Endothelial cell of umbilical vein (primary cell): ENCODE data around the gene THRSP. TPM values are rescaled to one million over a fixed set of nuclear protein-coding genes. Genes with fewer than 3 reads are reported as not detected.

Experiments used
- BruUV-seq: library from RNA; stranded (reverse); fragments of 400-500 nt; replicated peaks from 2 replicates; lab custom pipeline; 2021; lab: Mats Ljungman, UMichigan
- CTCF ChIA-PET: fragments of 300-600, 350-600 bp; sonication (Branson Sonifier 250); formaldehyde crosslinking; loops from one replicate; lab custom pipeline; 2021; ENCODE audit warnings: antibody characterized with exemption, inconsistent platforms; lab: Charles Lee
- POLR2A ChIA-PET: fragments of 300-600, 350-600 bp; sonication (Branson Sonifier 250); formaldehyde crosslinking; loops from one replicate; lab custom pipeline; 2021; ENCODE audit warnings: antibody characterized with exemption, inconsistent platforms; lab: Charles Lee
- DNase-seq: peaks from one replicate; pipeline ENCODE4 v3.0.0-alpha.2; 2011; ENCODE audit warnings: low read depth, low spot score
- FAIRE-seq: peaks from 2 replicates; lab custom pipeline; 2011; peaks lifted over from hg19 to GRCh38; lab: Jason Lieb, UNC
- H2AFZ ChIP-seq: 2 replicates; pipeline ENCODE4 v1.6.0; 2012; ENCODE audit warnings: low read depth, low read length, control low read depth, inconsistent platforms
- H3K27ac ChIP-seq: 2 replicates; pipeline ENCODE4 v1.5.1; 2011; ENCODE audit warnings: low read depth, mild to moderate bottlenecking, control low read depth, low read length, moderate library complexity; ENCODE audit not compliant: insufficient read depth
- H3K27me3 ChIP-seq, 2 experiments: 2 replicates each; pipeline versions ENCODE4 v1.6.0 to v1.6.1; 2011; ENCODE audit warnings: low read length in 2 of 2, mixed read lengths in 1 of 2; ENCODE audit not compliant: control insufficient read depth in 2 of 2, insufficient read depth in 2 of 2
- H3K36me3 ChIP-seq, 2 experiments: 2 replicates in 1 of 2; 3 replicates in 1 of 2; pipeline ENCODE4 v1.5.1; 2011; ENCODE audit warnings: low read length in 2 of 2, mild to moderate bottlenecking in 1 of 2, moderate library complexity in 1 of 2; ENCODE audit not compliant: control insufficient read depth in 2 of 2, insufficient read depth in 2 of 2; ENCODE audit errors: extremely low read depth in 1 of 2
- H3K4me1 ChIP-seq: 3 replicates; pipeline ENCODE4 v1.5.1; 2011; ENCODE audit warnings: mild to moderate bottlenecking, low read length; ENCODE audit not compliant: control insufficient read depth, insufficient read depth; ENCODE audit errors: extremely low read depth
- H3K4me2 ChIP-seq: 2 replicates; pipeline ENCODE4 v1.6.1; 2011; ENCODE audit warnings: low read length, control low read depth, mixed read lengths; ENCODE audit not compliant: insufficient read depth
- H3K4me3 ChIP-seq, 3 experiments: fragments of 200-600 bp in 1 of 3; sonication (generic), shearing (Covaris generic) in 1 of 3; replicated peaks in 1 of 3; 2 replicates each; pipeline ENCODE4 v1.5.1; 2011 to 2016; ENCODE audit warnings: control low read depth in 3 of 3, low read length in 3 of 3, mild to moderate bottlenecking in 2 of 3, inconsistent platforms in 1 of 3, low read depth in 1 of 3, moderate library complexity in 1 of 3; ENCODE audit not compliant: insufficient read depth in 1 of 3
- H3K79me2 ChIP-seq: 2 replicates; pipeline ENCODE4 v1.6.0; 2012; ENCODE audit warnings: low read length, inconsistent platforms; ENCODE audit not compliant: control insufficient read depth, insufficient read depth
- H3K9ac ChIP-seq: replicated peaks from 2 replicates; pipeline ENCODE3; 2011; ENCODE audit warnings: low read length, control low read depth; ENCODE audit not compliant: insufficient read depth; ENCODE audit errors: extremely low read depth
- H3K9me1 ChIP-seq: replicated peaks from 3 replicates; pipeline ENCODE4 v1.6.0; 2011; ENCODE audit warnings: mild to moderate bottlenecking, low read length; ENCODE audit not compliant: control insufficient read depth, insufficient read depth; ENCODE audit errors: extremely low read depth
- H3K9me3 ChIP-seq: replicated peaks from 2 replicates; pipeline ENCODE4 v1.5.1; 2012; ENCODE audit warnings: low read length, inconsistent platforms; ENCODE audit not compliant: control insufficient read depth, insufficient read depth
- H4K20me1 ChIP-seq: replicated peaks from 2 replicates; pipeline ENCODE3; 2011; ENCODE audit warnings: mild to moderate bottlenecking, low read length; ENCODE audit not compliant: control insufficient read depth, insufficient read depth; ENCODE audit errors: extremely low read depth
- CTCF ChIP-seq, 2 donors: IDR thresholded peaks; 1 replicate in 1 of 2; 2 replicates in 1 of 2; pipeline ENCODE4 v1.5.1; 2011; ENCODE audit warnings: low read length in 2 of 2, mild to moderate bottlenecking in 2 of 2, moderate library complexity in 2 of 2, control low read depth in 1 of 2, inconsistent platforms in 1 of 2, low read depth in 1 of 2; ENCODE audit not compliant: insufficient read depth in 1 of 2; ENCODE audit errors: extremely low read depth in 1 of 2
- EZH2 ChIP-seq: IDR thresholded peaks from 2 replicates; pipeline ENCODE4 v1.6.1; 2012; ENCODE audit warnings: borderline replicate concordance, low read depth, mild to moderate bottlenecking, moderate library complexity, low read length, inconsistent platforms; ENCODE audit not compliant: severe bottlenecking
- GATA2 ChIP-seq: IDR thresholded peaks from 2 replicates; pipeline ENCODE4 v1.7.0; 2011; ENCODE audit warnings: low read depth, mild to moderate bottlenecking, moderate library complexity, mixed read lengths, low read length; ENCODE audit not compliant: insufficient read length, insufficient read depth
- JUN ChIP-seq: IDR thresholded peaks from 2 replicates; pipeline ENCODE4 v1.6.1; 2011; ENCODE audit warnings: borderline replicate concordance, low read depth; ENCODE audit not compliant: insufficient read length, insufficient read depth
- MAX ChIP-seq: IDR thresholded peaks from 2 replicates; pipeline ENCODE4 v1.6.1; 2011; ENCODE audit not compliant: insufficient read depth, insufficient read length
- MYC ChIP-seq: IDR thresholded peaks from one replicate; pipeline ENCODE4 v1.6.1; 2011; ENCODE audit warnings: mild to moderate bottlenecking, low read depth, low read length
- POLR2A ChIP-seq: IDR thresholded peaks from 2 replicates; pipeline ENCODE4 v1.6.1; 2012; ENCODE audit warnings: low read depth, mild to moderate bottlenecking, control low read depth, low read length
- POLR2AphosphoS5 ChIP-seq: IDR thresholded peaks from 2 replicates; pipeline ENCODE4 v1.6.1; 2012; ENCODE audit warnings: low read depth, mild to moderate bottlenecking, control low read depth, low read length, moderate library complexity; ENCODE audit not compliant: insufficient read depth
- dilution Hi-C: fragments of 300-500 bp; cut with MboI; formaldehyde crosslinking; loops from one replicate; pipeline ENCODE4 v1.15.0; 2019; ENCODE audit warnings: low sequenced_read_pairs; ENCODE audit not compliant: extremely low pct_ligation_motif_present
- intact Hi-C: fragments of 100-400 bp; cut with micrococcal nuclease; formaldehyde crosslinking; loops from one replicate; pipeline ENCODE4 v1.10.0; 2022
- polyA plus RNA-seq, 4 experiments: library from polyadenylated mRNA; depleted of rRNA in 3 of 4; stranded (reverse) in 3 of 4; unstranded in 1 of 4; fragments of >200 nt; gene quantifications; 2 replicates each; pipeline versions ENCODE4 v1.2.1 to v1.2.3, GENCODE V29; 2011 to 2012; ENCODE audit warnings: missing spikeins in 1 of 4
- total RNA-seq: library from RNA; stranded (reverse); gene quantifications from 2 replicates; pipeline ENCODE4 v1.2.3, GENCODE V29; 2021

The THRSP gene
- total and polyA plus RNA-seq, 2 donors (not counting 3 experiments of a cell fraction or from before 2014, with no cell fraction given): not detected

- Histone ChIP-seq H3K36me3 (no peaks in the 10 kb centered on the region), H3K4me2 (no peak overlapping the region), H3K9me1 (no peaks in the 10 kb centered on the region), H2AFZ (no peak overlapping the region), H4K20me1 (no peaks in the 10 kb centered on the region), H3K79me2 (no peaks in the 10 kb centered on the region), H3K9ac (no peak overlapping the region), H3K4me1 (peaks cover 17% of the 10 kb centered on the region), H3K9me3 (no peaks in the 10 kb centered on the region), H3K27ac (no peak overlapping the region), H3K4me3 (no peak overlapping the region), H3K27me3 (no peaks in the 10 kb centered on the region)
- DNase-seq: no peak
- intact Hi-C loops: no loop called here
- CTCF ChIA-PET: interaction anchor here (1.0 to 1.4 kb wide), 2 partner anchors 11 to 26 kb away, joined by 4 read pairs; no protein-coding TSS in a partner anchor
- TF ChIP-seq JUN (no peak), POLR2AphosphoS5 (no peak), EZH2 (no peak), GATA2 (no peak), MAX (no peak), MYC (no peak), POLR2A (no peak), CTCF (IDR thresholded peaks at IDR 0.05; ENCODE audit: extremely low read depth in 1 of 2, insufficient read depth in 1 of 2, low read depth in 1 of 2, low read length in 2 of 2) (no peak)
- POLR2A ChIA-PET: no interaction called here
- FAIRE-seq: no peak
- dilution Hi-C loops: no loop called here
- BruUV-seq: no TSS peak
These were observed 29.0 kb upstream of the THRSP start for GRCh38 chr11:78034623-78035022.
